GM23248 (cell line): ENCODE results near the gene NME4.

Source experiments
- EZH2 ChIP-seq: fragments of 200-600 bp; sonication (generic); IDR thresholded peaks from 2 replicates; pipeline ENCODE4 v1.6.1; 2018; ENCODE audit warnings: antibody characterized with exemption, mild to moderate bottlenecking; ENCODE audit not compliant: insufficient read depth, poor library complexity, severe bottlenecking
- EZH2phosphoT487 ChIP-seq: fragments of 200-600 bp; sonication (generic); IDR thresholded peaks from 2 replicates; pipeline ENCODE4 v1.6.1; 2018; ENCODE audit warnings: antibody characterized with exemption, moderate library complexity, mild to moderate bottlenecking, low read depth; ENCODE audit not compliant: insufficient read depth

DNA sequence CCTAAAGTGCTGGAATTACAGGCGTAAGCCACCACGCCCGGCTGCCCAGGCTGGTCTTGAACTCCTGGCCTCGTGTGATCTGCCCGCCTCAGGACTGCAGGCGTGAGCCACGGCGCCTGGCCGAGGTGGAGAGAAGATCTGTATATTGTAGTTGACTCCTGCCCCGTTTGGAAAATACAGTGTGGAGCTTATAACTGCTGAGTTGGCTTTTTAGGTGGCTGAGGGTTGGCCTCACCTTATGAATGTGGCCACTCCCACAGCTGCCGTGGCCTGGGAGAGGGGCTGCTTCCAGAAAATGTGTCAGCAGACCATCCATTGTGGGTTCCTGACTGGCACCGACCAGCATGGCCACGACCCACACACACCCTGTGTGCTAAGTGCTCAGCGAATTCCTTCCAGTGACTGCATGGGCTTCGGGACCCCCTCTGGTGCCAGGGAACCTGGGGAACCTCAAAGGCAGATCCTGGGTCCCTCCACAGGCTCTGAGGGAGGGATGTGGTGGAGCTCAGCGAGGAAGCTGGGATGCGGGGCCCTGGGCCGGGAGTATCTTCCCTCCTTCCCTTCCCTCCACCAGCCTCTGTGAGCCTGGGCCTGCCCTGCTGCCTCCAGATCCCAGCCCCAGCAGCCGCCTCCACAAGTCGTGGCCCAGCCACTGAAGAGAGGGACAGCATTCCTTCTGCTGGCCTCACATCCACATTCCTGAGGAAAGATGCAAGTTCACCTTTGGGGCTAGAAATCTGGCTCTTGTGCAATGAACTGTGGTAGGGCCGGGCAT, 17.6 kb downstream of the NME4 start:
- no peak for TF ChIP-seq EZH2phosphoT487
- no peak for TF ChIP-seq EZH2
